HG03025 (cell line): ENCODE results near the gene NEDD9.

Experiments used
- ATAC-seq: cut with Tn5 transposase; IDR thresholded peaks from one replicate; pipeline ENCODE4 v1.9.1; 2021; ENCODE audit warnings: mild to moderate bottlenecking, moderate library complexity; ENCODE audit not compliant: unreplicated experiment, low FRiP score

NEDD9 gene

DNA sequence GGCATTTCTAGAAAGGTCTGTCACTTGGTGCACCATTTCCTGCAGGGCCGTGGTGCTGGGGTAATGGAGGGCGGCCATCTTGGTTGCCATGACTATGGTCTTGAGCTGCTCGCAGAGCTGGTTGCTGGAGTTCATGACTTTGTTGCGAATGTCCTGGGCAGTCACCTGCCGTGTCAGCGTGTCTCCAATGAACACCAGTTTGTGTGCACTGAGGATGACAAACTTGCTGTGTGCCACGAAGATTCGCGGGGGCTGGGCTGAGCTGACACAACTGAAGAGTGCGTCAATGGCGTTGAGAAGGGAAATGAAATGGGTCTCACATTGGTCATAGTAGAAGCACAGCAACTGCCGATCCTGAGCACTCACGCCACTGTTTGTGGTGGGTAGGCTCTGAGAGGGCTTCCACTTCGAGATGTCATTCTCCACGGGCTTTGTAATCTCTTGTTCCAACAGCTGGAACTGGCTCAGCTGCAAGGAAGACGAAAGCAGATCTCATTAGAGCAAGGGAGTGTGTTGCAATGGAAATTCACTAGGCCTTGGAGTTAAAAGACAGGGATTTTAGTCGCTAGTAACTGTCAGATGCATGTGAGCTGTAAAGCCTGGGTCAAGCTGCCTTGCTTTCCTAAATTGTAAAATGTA, 47.1 kb downstream of the NEDD9 start:
- ATAC-seq: no peak

DNA sequence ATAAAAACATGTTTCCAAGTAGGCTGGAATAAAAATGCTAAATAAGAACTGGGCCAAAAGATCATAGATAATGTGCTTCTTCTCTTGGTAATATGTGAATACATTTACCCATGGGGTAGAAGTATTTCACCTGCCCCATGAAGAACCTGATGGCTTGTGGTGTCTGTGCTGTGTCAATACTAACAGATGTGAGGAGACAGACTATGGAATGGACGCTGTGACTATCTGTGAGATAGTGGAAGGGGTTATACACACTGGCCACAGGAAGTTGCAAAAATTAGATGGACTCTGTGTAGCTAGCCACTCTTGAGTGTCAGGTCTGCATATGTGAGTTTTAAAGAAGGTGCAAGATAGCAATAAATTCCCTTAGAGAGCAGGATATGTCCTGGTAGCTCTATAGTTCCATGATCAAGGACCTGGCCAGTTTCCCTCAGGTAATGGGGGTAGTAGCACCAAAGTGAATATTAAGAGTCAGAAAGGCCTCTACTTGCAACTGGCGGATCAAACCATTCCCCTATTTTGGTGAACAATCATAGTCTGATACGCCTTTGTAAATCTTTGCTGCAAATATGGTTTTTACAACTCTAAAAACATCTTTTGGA, 48.6 kb downstream of the NEDD9 start:
- ATAC-seq: no peak

DNA sequence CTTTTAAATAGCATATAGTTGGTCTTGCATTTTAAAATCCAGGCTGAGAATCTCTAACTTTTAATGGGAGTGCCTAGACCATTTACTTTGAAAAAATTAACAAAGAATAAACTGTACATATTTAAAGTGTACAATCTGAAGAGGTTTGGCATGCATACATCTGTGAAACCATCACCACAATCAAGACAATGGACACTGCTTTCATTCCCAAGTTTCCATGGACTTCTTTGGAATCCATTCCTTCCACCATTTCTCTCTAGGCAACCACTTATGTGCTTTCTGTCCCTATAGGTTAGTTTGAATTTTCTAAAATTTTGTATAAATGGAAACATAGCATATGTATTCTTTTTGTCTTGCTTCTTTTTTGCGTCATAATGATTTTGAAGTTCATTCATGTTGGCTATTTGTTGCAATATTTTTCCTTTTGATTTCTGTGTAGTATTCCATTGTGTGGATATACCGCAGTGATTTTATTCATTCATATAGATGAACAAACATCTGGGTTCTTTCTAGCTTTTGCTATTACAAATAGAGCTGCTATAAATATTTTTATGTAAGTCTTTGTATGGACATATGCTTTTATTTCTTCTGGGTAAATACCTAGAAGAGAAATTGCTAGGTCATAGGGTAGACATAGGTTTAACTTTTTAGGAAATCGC, 50.9 kb downstream of the NEDD9 start:
- ATAC-seq: no peak

DNA sequence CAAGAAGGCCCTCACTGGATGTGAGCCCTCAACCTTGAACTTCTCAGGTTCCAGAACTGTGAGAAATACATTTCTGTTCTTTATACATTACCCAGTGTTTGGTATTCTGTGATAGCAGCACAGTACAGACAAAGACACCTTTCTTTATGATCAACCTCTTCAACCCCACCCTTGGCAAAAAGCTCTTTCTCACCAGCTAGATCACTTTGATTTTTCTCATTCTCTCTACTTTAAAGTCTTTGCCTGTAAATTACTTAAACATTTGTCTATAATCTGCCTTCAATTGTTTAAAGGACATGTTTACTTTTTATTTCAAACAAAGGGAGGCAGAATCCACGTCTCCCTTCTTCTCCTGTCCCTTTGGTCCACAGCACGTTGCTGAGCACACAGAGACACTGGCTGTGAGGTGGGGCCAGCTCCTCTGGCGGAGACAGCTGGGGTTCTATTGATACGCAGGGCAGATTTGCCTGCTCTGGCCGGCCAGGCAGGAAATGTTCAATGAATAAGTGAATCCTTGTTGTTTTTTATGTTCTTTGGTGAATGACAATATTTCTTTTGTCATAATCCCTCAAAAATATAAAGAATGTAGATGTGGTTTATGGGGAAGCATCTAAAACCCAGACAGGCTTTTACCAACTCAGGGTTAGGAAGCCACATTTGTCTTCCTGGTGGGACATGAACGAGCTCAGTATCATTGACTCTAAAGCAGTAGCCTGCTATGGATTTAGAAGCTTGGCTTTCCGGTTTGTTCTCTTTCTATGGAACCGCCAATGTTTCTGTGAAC, 52.9 kb downstream of the NEDD9 start:
- no peak for ATAC-seq

DNA sequence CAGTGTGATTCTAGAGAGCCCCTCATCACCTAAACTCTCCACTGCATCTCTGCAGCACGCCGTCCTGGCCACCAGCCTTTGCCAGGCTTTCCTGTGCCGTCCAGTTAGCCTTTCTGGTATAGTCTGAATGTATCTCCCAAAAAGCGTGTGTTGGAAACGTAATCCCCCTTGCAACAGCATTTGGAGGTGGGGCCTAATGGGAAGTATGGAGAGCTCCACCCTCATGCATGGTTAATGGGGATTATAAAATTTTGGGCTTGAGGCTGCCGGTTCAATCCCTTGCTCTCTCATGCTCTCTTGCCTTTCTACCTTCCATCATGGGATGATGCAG, 53.4 kb downstream of the NEDD9 start:
- ATAC-seq: no peak

DNA sequence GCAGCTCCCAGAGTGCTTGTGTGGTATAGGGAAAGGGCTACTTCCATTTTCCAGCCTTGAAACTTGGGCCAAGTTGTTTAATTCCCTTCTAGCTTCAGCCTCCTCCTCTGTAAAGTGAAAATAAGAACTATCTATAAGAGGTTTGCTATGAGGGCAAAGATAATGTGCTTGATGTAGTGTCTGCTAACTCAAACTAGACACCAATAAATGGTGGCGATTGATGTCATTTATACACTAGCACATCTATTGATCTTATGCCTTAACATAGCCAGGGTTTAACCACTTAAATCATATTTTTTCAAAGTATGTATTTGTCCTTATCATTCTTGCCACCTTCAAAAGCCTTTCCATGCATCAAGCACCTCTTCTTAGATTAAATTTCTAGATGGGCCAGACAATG, 55.2 kb downstream of the NEDD9 start:
- ATAC-seq: no peak

DNA sequence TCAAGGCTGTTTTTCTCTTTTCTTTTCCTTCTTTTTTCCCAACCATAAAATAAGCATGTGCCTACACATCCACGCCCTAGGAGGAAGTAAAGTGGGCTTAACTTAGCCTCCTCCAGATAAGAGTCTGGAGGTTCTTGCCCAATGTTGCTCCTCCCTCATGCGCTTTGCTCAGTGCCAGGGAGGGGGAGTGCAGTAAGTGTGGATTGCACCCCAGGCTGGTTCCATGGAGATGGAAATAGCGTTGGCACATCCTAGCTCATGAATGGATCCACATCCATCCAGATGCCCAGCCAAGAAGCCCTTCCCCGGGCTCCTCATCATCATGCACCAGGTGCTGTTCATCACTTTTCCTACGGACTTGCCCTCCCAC, 58.2 kb downstream of the NEDD9 start:
- ATAC-seq: no peak

DNA sequence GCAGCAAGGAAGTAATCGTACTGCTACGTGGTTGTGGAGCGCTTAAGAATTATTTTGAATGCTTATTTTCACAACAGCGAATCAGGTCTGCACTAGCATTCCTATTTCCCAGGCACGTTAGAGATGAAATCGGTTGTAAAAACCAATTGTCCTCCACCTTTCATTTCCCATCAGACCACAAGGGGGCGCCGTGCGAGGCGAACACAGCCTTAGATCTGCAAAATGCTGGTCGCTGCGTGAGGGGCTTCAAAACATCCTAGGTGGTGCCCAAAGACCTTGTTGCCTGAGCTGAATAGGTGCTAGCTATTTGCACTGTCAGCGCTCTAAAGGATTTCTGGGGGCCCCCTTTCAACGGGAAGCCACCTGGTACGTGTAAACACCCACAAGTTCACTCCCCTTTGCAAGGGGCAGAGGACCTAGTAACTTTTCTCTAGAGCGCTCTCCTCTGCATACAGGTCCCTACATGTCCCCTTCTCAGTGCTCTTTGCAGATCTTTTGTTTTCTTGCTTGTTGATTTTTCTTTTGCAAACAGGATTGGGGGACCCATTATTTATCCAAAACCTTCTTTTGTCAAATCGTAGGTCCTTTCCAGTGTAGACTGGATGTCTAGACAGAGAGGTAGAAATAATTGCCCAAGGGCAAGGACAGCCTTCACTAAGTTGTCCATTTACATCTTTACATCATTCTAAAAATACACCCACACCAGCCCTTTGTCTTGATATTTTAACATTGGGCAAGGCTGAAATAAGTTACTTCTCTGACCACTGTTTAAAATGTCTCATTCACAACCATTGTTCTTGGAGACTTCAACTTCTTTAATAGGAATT, 59.8 kb downstream of the NEDD9 start:
- ATAC-seq: no peak

DNA sequence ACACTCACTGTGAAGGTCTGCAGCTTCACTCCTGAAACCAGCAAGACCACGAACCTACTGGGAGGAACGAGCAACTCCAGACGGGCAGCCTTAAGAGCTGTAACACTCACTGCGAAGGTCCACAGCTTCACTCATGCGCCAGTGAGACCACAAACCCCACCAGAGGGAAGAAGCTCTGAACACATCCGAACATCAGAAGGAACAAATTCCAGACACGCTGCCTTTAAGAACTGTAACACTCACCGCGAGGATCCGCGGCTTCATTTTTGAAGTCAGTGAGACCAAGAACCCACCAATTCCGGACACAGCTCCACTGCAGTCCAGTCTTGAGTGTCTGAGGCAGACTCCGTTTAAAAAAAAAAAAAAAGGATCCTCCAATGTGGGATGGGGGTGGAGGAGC, 60.5 kb downstream of the NEDD9 start:
- no peak for ATAC-seq

DNA sequence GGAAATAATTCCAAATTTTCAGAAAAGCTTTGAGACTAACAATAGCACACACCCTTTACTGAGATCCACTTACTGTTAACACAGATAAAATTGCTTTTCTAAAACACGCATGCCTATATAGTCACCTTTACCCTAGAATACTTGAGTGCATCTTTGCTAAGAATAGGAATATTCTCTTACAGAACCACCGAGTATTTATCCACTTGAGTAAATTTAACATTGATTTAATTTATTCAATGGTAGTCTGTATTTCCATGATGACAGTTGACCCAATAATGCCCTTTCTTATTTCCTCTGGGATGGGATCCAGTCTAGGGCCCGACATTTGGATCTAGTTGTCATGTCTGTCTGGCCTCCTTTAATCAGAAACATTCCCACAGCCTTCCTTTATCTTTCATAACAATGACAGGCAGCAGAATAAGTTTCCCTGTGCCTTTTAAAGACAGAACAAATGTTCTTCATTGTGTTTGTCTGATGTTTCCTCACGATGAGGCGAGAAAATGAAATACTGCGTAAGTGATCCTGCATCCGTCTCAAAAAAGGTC, 64.3 kb downstream of the NEDD9 start:
- ATAC-seq: no peak

DNA sequence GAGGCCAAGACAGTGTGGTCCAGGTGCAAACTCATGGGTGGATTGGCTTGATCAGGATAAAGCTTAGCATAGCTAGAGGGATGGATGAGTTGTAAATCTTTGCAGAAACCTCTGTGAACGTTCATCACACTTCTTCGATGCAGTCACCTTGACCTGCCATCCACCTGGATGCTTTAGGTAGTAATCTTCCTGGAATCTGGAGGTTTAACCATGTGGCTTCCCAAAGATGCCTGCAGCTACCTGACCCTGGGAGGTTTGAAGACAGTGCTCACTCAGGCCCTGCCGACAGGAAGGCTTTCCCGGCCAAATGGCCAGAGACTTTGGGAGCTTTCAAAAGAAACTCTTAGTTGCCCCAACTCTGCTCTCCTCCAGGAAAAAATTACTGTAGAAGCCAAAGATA, 65.5 kb downstream of the NEDD9 start:
- ATAC-seq: no peak

DNA sequence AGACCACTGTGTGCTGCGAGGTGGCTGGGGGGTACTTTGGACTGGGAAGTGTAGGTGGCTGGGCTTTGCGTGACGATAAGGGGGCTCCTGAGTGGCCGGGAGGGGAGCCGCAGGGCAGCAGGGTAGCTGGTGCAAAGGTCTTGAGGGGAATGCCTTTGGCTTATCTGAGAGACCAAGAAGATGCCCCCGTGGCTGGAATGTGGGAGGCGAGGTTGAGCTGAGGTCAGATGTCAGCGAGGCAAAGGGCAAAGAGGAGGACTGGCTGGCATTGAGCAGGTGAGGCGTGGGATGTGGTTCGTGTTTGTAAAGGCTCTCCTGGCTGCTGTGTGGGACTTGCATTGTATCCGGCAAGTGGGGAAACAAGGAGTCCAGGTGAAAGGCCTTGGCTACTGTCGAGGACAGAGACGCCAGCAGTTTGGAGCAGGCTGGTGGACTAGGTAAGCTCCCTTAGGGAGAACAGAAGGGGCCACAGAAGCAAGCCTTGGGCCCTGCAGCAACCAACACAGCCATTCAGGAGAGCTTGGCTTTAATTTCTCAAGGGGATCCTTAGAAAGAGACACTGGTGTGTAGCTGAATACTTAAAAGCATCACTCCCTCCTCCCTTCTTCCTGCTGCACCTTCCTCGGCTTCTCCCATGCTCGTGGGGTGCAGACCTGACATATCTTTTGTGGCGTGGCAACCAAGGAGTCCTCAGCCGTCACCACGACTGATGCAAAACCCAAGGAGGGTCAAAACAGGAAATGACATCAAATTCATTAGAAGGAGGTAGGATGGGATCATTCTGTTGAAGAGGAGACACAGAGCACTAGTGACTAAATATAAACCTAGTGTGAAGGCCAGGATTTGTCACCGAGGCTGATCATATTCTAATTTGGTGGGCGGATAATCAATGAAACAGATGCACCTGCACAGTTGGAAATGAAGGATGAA, 67.5 kb downstream of the NEDD9 start:
- ATAC-seq: no peak

DNA sequence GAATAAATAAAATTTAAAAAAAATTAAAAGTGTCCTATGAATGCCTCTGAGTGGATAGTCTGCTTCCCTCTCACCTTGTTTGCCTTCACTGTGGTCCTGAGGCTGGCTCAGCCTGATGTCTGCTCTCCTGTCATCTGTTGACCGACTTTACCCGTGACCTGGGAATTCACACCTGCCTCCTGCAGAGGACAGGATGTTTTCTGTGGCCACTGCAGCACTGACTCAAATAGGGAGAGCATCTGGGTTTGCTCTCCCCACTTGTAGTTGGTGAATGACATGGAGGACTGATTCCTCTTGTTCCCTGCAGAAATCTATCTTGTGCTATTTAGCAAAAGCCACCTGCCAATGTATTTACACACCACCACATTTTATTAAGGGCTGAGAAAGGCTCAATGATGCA, 68.5 kb downstream of the NEDD9 start:
- ATAC-seq: no peak

DNA sequence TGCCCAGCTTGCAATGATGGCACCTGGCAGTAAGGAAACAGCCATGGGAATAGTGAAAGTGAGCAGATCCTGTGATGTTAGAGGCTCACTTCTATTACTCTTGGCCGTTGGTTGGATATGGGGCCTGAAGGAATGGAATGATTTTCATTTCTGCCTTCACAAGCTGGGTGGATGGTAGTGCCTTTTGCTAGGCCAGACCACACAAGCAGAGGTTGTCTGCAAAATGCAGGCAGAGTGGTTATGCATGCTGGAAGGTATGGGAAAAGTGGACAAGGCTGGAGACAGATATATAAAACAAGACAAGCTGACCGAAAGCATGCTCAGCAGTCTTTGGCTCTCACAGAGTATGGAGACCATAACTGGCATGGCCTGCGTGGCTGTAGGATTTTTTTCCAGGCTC, 70.2 kb downstream of the NEDD9 start:
- ATAC-seq: no peak

DNA sequence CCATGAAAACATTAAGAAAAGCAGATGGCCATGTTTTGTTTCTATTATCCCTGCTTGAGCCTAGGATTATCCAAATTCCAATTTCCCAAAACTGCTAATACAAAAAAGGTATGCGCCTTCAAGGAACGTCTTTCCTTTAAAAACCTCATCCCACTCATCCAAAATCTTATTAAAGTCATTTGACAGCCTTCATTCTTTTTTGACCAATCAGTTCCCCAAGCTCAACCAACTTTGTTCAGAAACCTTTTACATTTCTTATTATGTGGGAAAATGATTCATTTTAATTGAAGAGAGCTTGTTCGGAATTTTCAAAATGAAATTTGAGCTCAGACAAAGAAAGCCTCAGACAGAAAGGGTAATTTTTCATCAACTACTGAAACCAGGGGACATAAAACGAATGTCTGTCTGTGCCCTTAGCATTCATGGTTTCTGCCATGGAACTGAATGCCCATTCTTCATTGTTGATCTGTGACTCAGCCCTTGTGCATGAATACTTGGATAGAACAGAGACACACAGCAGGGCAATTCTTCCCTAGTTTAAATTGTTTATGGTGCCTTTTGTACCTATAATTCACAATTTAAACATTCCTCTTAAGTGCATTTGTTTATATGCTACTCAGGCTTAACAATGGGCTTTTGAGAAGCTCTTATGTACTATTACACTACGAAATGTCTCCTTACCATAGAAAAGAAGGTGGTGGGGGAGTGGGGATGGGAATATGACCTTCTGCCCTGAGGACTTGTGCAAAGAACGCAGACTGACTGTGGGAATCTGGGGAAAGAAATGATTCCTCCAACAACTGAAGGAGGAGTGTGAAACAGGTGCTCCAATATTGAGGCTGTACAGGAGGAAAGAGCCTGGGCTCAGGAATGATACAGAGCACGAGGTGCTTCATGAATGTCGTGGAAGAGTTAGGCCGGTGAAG, 71.2 kb downstream of the NEDD9 start:
- ATAC-seq: no peak

DNA sequence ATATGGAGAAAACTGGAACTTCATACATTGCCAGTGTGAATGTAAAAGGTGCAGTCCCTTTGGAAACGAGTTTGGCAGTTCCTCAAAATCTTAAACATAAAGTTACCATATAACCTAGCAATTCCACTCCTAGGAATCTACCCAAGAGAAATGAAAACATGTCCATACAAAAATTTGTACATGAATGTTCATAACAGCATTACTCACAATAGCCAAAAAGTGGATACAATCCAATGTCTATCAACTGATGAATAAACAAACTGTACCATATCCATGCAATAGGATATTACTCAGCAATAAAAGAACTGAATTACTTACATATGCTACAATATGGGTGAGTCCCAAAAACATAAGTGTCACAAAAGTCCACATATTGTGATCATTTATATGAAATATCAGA, 72.3 kb downstream of the NEDD9 start:
- ATAC-seq: no peak

DNA sequence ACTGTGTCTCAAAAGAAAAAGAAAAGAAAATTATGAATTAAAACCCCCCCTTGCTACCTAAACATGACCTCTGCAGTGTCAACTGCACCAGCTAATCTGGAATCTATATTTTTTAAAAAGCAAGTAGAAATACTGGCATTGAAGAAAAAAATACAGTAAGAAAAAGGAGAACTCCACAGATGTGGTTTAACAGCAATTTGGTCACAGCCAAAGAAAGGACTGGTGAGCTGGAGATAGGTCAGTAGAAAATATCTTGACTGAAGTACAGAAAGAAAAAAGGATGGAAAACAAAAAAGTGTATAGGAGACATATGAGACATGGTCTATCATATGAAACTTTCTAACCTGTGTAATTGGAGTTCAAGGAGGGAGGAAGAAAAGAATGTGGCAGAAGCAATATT, 76.9 kb downstream of the NEDD9 start:
- no peak for ATAC-seq

DNA sequence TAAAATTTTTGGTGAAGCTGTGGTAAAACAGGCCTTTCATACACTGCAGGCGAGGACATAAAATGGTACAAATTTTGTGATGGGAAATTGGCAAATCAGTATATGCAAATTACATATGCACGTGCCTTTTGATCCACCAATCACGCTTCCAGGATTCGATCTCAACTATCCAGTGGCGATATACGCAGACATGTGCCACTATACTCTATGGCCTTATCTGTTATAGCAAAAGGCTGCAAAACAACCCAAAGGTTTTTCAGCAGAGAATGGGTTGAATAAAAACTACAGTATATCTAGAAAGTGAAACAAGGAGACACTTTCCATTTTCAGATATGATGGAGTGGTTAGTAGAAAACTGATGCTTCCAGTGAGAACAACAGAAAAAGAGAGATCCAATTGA, 79.0 kb downstream of the NEDD9 start:
- no peak for ATAC-seq
